ENCODE data around the gene EPB41L4B. TPM values are rescaled to one million over a fixed set of nuclear protein-coding genes. Genes with fewer than 3 reads are reported as not detected.

Gene EPB41L4B
- total and polyA plus RNA-seq, 2 of the 13 experiments (the other 11 are each of a cell fraction or from before 2014, with no cell fraction given), result 17.6 to 22.1 TPM

DNA sequence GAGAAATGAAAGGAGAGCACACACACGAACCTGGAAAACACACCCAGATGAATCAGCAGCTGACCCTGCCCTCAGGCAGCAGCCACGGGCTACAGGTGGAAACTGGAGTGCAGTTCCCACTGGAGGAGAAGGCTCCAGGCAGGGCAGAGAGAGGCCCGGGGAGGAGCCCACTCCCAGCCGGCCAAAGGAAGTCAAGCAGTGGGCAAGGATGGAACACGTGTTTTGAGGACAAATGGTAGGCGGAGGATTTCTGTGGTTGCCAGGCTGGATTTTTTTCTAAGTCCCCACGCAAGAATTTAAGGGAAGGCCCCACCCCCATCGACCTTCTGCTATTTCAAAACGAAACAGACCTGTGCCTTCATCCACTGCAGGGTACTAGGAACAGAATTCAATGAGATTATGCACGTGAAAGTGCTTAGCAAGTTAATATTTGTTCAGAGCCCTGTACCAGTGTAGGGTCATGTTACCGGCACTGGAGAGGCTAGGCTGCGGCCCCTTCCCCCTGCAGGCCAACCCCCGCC is 6.8 kb downstream of the EPB41L4B start (continued):
- TF ChIP-seq, protein P1, sequence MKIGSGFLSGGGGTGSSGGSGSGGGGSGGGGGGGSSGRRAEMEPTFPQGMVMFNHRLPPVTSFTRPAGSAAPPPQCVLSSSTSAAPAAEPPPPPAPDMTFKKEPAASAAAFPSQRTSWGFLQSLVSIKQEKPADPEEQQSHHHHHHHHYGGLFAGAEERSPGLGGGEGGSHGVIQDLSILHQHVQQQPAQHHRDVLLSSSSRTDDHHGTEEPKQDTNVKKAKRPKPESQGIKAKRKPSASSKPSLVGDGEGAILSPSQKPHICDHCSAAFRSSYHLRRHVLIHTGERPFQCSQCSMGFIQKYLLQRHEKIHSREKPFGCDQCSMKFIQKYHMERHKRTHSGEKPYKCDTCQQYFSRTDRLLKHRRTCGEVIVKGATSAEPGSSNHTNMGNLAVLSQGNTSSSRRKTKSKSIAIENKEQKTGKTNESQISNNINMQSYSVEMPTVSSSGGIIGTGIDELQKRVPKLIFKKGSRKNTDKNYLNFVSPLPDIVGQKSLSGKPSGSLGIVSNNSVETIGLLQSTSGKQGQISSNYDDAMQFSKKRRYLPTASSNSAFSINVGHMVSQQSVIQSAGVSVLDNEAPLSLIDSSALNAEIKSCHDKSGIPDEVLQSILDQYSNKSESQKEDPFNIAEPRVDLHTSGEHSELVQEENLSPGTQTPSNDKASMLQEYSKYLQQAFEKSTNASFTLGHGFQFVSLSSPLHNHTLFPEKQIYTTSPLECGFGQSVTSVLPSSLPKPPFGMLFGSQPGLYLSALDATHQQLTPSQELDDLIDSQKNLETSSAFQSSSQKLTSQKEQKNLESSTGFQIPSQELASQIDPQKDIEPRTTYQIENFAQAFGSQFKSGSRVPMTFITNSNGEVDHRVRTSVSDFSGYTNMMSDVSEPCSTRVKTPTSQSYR (CRISPR knock-in tag; IDR thresholded peaks at IDR 0.05; ENCODE audit: borderline replicate concordance), result peak; percentile 65; the same call in 1 of the 2 replicates
- TF ChIP-seq CREB1 (IDR thresholded peaks at IDR 0.05), result no peak
- 0 out of 2 replicates have a peak, but pooled peaks have one; percentile 24 for TF ChIP-seq CREB1 (CRISPR knock-in tag; IDR thresholded peaks at IDR 0.05)
- TF ChIP-seq SMAD3 (CRISPR knock-in tag; IDR thresholded peaks at IDR 0.05), result 0 out of 2 replicates have a peak, but pooled peaks have one; percentile 29
- TF ChIP-seq YEATS4 (CRISPR knock-in tag; IDR thresholded peaks at IDR 0.05; ENCODE audit: borderline replicate concordance), result 0 out of 2 replicates have a peak, but pooled peaks have one; percentile 26
- TF ChIP-seq GATAD2A (CRISPR knock-in tag; IDR thresholded peaks at IDR 0.05), result 0 out of 2 replicates have a peak, but pooled peaks have one; percentile 25
- TF ChIP-seq, protein P2, sequence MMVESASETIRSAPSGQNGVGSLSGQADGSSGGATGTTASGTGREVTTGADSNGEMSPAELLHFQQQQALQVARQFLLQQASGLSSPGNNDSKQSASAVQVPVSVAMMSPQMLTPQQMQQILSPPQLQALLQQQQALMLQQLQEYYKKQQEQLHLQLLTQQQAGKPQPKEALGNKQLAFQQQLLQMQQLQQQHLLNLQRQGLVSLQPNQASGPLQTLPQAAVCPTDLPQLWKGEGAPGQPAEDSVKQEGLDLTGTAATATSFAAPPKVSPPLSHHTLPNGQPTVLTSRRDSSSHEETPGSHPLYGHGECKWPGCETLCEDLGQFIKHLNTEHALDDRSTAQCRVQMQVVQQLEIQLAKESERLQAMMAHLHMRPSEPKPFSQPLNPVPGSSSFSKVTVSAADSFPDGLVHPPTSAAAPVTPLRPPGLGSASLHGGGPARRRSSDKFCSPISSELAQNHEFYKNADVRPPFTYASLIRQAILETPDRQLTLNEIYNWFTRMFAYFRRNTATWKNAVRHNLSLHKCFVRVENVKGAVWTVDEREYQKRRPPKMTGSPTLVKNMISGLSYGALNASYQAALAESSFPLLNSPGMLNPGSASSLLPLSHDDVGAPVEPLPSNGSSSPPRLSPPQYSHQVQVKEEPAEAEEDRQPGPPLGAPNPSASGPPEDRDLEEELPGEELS (CRISPR knock-in tag; IDR thresholded peaks at IDR 0.05), result 0 out of 2 replicates have a peak, but pooled peaks have one; percentile 19
- TF ChIP-seq ZNF780A (CRISPR knock-in tag; IDR thresholded peaks at IDR 0.05), result no peak
- no peak for TF ChIP-seq HNRNPL (IDR thresholded peaks at IDR 0.05; ENCODE audit: low read depth, low read length)
- TF ChIP-seq ZNF75D (CRISPR knock-in tag; IDR thresholded peaks at IDR 0.05; ENCODE audit: borderline replicate concordance), result no peak
- TF ChIP-seq, protein P3, sequence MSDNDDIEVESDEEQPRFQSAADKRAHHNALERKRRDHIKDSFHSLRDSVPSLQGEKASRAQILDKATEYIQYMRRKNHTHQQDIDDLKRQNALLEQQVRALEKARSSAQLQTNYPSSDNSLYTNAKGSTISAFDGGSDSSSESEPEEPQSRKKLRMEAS (IDR thresholded peaks at IDR 0.05), result peak; percentile 41; the same call in 1 of the 2 replicates
- TF ChIP-seq SOX13 (IDR thresholded peaks at IDR 0.05), result no peak
- peak in 1 of 2 experiments; percentile 64; a peak in 2 of 4 replicates for TF ChIP-seq SOX13 (CRISPR knock-in tag; conservative IDR thresholded peaks at IDR 0.05 in 1 of 2, IDR thresholded peaks at IDR 0.05 in 1 of 2)
- TF ChIP-seq ZNF557 (CRISPR knock-in tag; IDR thresholded peaks at IDR 0.05), result no peak
- peak; percentile 7; the same call in 1 of the 2 replicates for TF ChIP-seq ZNF264 (CRISPR knock-in tag; IDR thresholded peaks at IDR 0.05)
- peak; percentile 26; the same call in 1 of the 2 replicates for TF ChIP-seq ZFY (CRISPR knock-in tag; IDR thresholded peaks at IDR 0.05)

All from HepG2 (cell line).